GM23338 (cell line): Measurements from ENCODE around the gene SLC36A1. TPM values are rescaled to one million over a fixed set of nuclear protein-coding genes. Genes with fewer than 3 reads are reported as not detected.

Experiments used
- ATAC-seq: fragments of 200-7000 bp; cut with Tn5 transposase; 3 replicates; pipeline ENCODE4 v1.9.1; 2020
- DNase-seq: peaks from one replicate; pipeline ENCODE4 v3.0.0-alpha.2; 2015; ENCODE audit warnings: low spot score
- H2AFZ ChIP-seq: fragments of 200-600 bp; sonication (generic); 2 replicates; pipeline ENCODE4 v1.8.0; 2016; ENCODE audit warnings: antibody characterized with exemption, mild to moderate bottlenecking, moderate library complexity
- H3F3A ChIP-seq: fragments of 200-600 bp; sonication (generic); replicated peaks from 2 replicates; pipeline ENCODE4 v1.8.0; 2017; ENCODE audit warnings: antibody characterized with exemption, mixed run types, low read depth
- H3K27ac ChIP-seq: fragments of 200-600 bp; sonication (generic); 2 replicates; pipeline ENCODE4 v1.6.1; 2016; ENCODE audit warnings: low read depth
- H3K27me3 ChIP-seq: fragments of 200-600 bp; sonication (generic); 2 replicates; pipeline ENCODE4 v1.8.0; 2016; ENCODE audit warnings: mild to moderate bottlenecking, mixed run types, moderate library complexity; ENCODE audit not compliant: insufficient read depth
- H3K36me3 ChIP-seq: fragments of 200-600 bp; sonication (generic); 2 replicates; pipeline ENCODE4 v1.8.0; 2016; ENCODE audit warnings: mild to moderate bottlenecking; ENCODE audit not compliant: insufficient read depth
- H3K4me1 ChIP-seq: fragments of 200-600 bp; sonication (generic); 2 replicates; pipeline ENCODE4 v1.8.0; 2016; ENCODE audit warnings: mild to moderate bottlenecking, moderate library complexity; ENCODE audit not compliant: insufficient read depth
- H3K4me2 ChIP-seq: fragments of 200-600 bp; sonication (generic); 2 replicates; pipeline ENCODE4 v1.7.1; 2017; ENCODE audit warnings: mixed run types
- H3K4me3 ChIP-seq: fragments of 200-600 bp; sonication (generic); 2 replicates; pipeline ENCODE4 v1.6.1; 2016; ENCODE audit warnings: mixed run types
- H3K79me2 ChIP-seq: fragments of 200-600 bp; sonication (generic); replicated peaks from 2 replicates; pipeline ENCODE4 v1.8.0; 2017; ENCODE audit warnings: mild to moderate bottlenecking; ENCODE audit not compliant: insufficient read depth
- H3K9me2 ChIP-seq: fragments of 200-600 bp; sonication (generic); 2 replicates; pipeline ENCODE4 v1.8.0; 2017; ENCODE audit not compliant: insufficient read depth
- H4K20me1 ChIP-seq: fragments of 200-600 bp; sonication (generic); replicated peaks from 2 replicates; pipeline ENCODE4 v1.8.0; 2017; ENCODE audit warnings: mild to moderate bottlenecking; ENCODE audit not compliant: insufficient read depth
- H3K27ac Mint-ChIP-seq: 2 replicates; pipeline ENCODE4 v1.8.0; 2020; ENCODE audit warnings: inconsistent platforms, mild to moderate bottlenecking, moderate library complexity, mixed read lengths
- H3K27me3 Mint-ChIP-seq: 3 replicates; pipeline ENCODE4 v1.8.0; 2022; ENCODE audit warnings: low read depth, mild to moderate bottlenecking, moderate library complexity, mixed read lengths, inconsistent platforms; ENCODE audit not compliant: insufficient read depth, poor library complexity
- H3K36me3 Mint-ChIP-seq: 3 replicates; pipeline ENCODE4 v1.8.0; 2021; ENCODE audit warnings: low read depth, mild to moderate bottlenecking, inconsistent platforms, moderate library complexity, mixed read lengths
- H3K4me1 Mint-ChIP-seq: 3 replicates; pipeline ENCODE4 v1.8.0; 2020; ENCODE audit warnings: mild to moderate bottlenecking, inconsistent platforms, mixed read lengths
- H3K4me3 Mint-ChIP-seq: 3 replicates; pipeline ENCODE4 v1.8.0; 2021; ENCODE audit warnings: moderate library complexity, mild to moderate bottlenecking, inconsistent platforms, mixed read lengths
- H3K9me3 Mint-ChIP-seq: 3 replicates; pipeline ENCODE4 v1.8.0; 2020; ENCODE audit warnings: moderate library complexity, mild to moderate bottlenecking, inconsistent platforms, mixed read lengths
- CREB1 ChIP-seq: fragments of 250-450 bp; sonication (Bioruptor Pico); IDR thresholded peaks from 2 replicates; pipeline ENCODE4 v1.5.0; 2020; ENCODE audit warnings: low read depth, mild to moderate bottlenecking, moderate library complexity
- CTCF ChIP-seq, 2 experiments: fragments of 200-600 bp in 1 of 2; sonication (generic) in 1 of 2; conservative IDR thresholded peaks; 2 replicates each; pipeline versions ENCODE4 v1.5.1 to v1.6.1; 2016 to 2017; ENCODE audit warnings: antibody characterized with exemption in 2 of 2, low read depth in 2 of 2, mild to moderate bottlenecking in 2 of 2, moderate library complexity in 1 of 2
- EZH2 ChIP-seq: fragments of 200-600 bp; sonication (generic); IDR thresholded peaks from one replicate; pipeline ENCODE4 v1.8.0; 2017; ENCODE audit warnings: antibody characterized with exemption, mild to moderate bottlenecking, low read depth; ENCODE audit not compliant: unreplicated experiment
- EZH2phosphoT487 ChIP-seq: fragments of 200-600 bp; sonication (generic); IDR thresholded peaks from one replicate; pipeline ENCODE4 v1.8.1; 2018; ENCODE audit warnings: antibody characterized with exemption; ENCODE audit not compliant: unreplicated experiment
- NANOG ChIP-seq: IDR thresholded peaks from 2 replicates; pipeline ENCODE4 v1.6.1; 2016; ENCODE audit warnings: antibody characterized with exemption, borderline replicate concordance
- POLR2AphosphoS5 ChIP-seq: IDR thresholded peaks from 2 replicates; pipeline ENCODE4 v1.6.1; 2016; ENCODE audit warnings: antibody characterized with exemption, low read depth
- REST ChIP-seq: IDR thresholded peaks from one replicate; pipeline ENCODE4 v1.6.1; 2018; ENCODE audit warnings: antibody characterized with exemption; ENCODE audit not compliant: unreplicated experiment
- STAT1 ChIP-seq: IDR thresholded peaks from one replicate; pipeline ENCODE4 v1.6.1; 2016; ENCODE audit warnings: antibody characterized with exemption; ENCODE audit not compliant: unreplicated experiment
- ZNF114 ChIP-seq: fragments of 250-450 bp; sonication (Bioruptor Pico); IDR thresholded peaks from 2 replicates; pipeline ENCODE4 v1.5.0; 2020; ENCODE audit warnings: mild to moderate bottlenecking, moderate library complexity
- ZNF331 ChIP-seq: fragments of 250-450 bp; sonication (Bioruptor Pico); IDR thresholded peaks from 2 replicates; pipeline ENCODE4 v1.5.0; 2020; ENCODE audit warnings: low read depth, mild to moderate bottlenecking, moderate library complexity
- ZNF462 ChIP-seq: fragments of 250-450 bp; sonication (Bioruptor Pico); IDR thresholded peaks from 2 replicates; pipeline ENCODE4 v1.5.0; 2020; ENCODE audit warnings: mild to moderate bottlenecking, moderate library complexity
- polyA plus RNA-seq: library from polyadenylated mRNA; unstranded; fragments of >200 nt; fragmentation: Nextera tagmentation; extraction: Ambion mirVana; gene quantifications from 2 replicates; pipeline ENCODE4 v1.2.1, GENCODE V29; 2016
- total RNA-seq: library from RNA; depleted of rRNA; stranded (reverse); fragments of >200 nt; shearing (Covaris generic); gene quantifications from 2 replicates; pipeline ENCODE4 v1.2.3, GENCODE V29; 2014

Gene SLC36A1
- total and polyA plus RNA-seq, 2 experiments from 2014 or later = 5.2 to 10.4 TPM

- TF ChIP-seq CTCF (conservative IDR thresholded peaks at IDR 0.05; ENCODE audit: low read depth in 2 of 2) (no peak), EZH2phosphoT487 (no peak), ZNF331 (CRISPR knock-in tag) (no peak), STAT1 (no peak), ZNF114 (no peak), REST (no peak), EZH2 (no peak)
Measured at GRCh38 chr5:151469992-151470391, 22.6 kb downstream of the SLC36A1 start (continued).

- ATAC-seq = no peak
- 0 out of 3 replicates have a peak, but pooled peaks cover 4% of the 10 kb centered on the region for H3K36me3 Mint-ChIP-seq
- TF ChIP-seq NANOG (no peak), STAT1 (no peak), ZNF114 (no peak), ZNF462 (no peak), EZH2 (no peak), CREB1 (CRISPR knock-in tag) (no peak), EZH2phosphoT487 (no peak), POLR2AphosphoS5 (no peak), CTCF (conservative IDR thresholded peaks at IDR 0.05; ENCODE audit: low read depth in 2 of 2) (no peak)
Measured at GRCh38 chr5:151470439-151470838, 23.0 kb downstream of the SLC36A1 start.

More at GRCh38 chr5:151470439-151470838, 23.0 kb downstream of the SLC36A1 start:
- H3K4me3 Mint-ChIP-seq = no peak overlapping the region
- peaks cover 3% of the 10 kb centered on the region for H3K27me3 Mint-ChIP-seq
- Histone ChIP-seq H3K36me3 (no peaks in the 10 kb centered on the region), H4K20me1 (no peaks in the 10 kb centered on the region), H3F3A (no peaks in the 10 kb centered on the region), H3K4me1 (no peaks in the 10 kb centered on the region), H3K27me3 (no peaks in the 10 kb centered on the region), H3K9me2 (no peaks in the 10 kb centered on the region), H3K79me2 (no peaks in the 10 kb centered on the region), H2AFZ (no peak overlapping the region), H3K4me2 (no peak overlapping the region), H3K27ac (no peak overlapping the region), H3K4me3 (no peak overlapping the region)
- H3K9me3 Mint-ChIP-seq = no peaks in the 10 kb centered on the region
- H3K27ac Mint-ChIP-seq = no peak overlapping the region
- no peaks in the 10 kb centered on the region for H3K4me1 Mint-ChIP-seq
- DNase-seq = no peak
